Measurements from ENCODE around the gene RSBN1L.

DNA sequence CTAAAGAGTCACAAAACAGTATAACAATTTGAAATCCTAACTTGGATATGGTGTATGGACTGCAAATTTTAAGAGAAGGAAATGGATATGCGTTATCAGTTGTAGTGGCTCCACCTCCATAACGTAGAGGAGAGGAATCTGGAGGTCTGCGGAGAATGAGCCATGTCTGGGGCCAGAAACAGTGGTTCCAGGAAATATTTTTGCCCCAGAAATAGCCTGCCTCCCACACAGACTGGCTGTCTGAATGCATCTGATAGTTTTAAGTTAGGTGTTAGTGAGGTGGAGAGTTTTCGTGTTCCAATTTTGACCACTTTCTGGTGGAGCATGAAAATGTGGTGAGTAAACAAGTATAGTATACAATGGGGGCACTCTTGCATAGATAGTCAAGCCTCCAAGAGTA, 103.9 kb downstream of the RSBN1L start:
- TF ChIP-seq CTCF (IDR thresholded peaks at IDR 0.05 in 2 of 3, conservative IDR thresholded peaks at IDR 0.05 in 1 of 3; ENCODE audit: borderline replicate concordance in 1 of 3, insufficient read depth in 1 of 3, low read depth in 2 of 3, low read length in 2 of 3) (no peak), REST (IDR thresholded peaks at IDR 0.05; ENCODE audit: low read depth) (no peak), YY1 (IDR thresholded peaks at IDR 0.05; ENCODE audit: extremely low read depth, insufficient replicate concordance, low read depth, low read length) (no peak), ZNF274 (IDR thresholded peaks at IDR 0.05; ENCODE audit: low read depth, low read length) (no peak)

Measured in HCT116 (cell line).